Peyer's patch (tissue), 4 donors: ENCODE data around the gene PAK6.

ENCODE experiments used
- POLR2A ChIP-seq, 2 donors: fragments of 450-650 bp; IDR thresholded peaks; one replicate each; pipeline ENCODE4 v1.5.1; 2017; ENCODE audit warnings: antibody characterized with exemption in 2 of 2, mild to moderate bottlenecking in 2 of 2, moderate library complexity in 2 of 2
- TF ChIP-seq, protein P1 (sequence below), 6 experiments: fragments of 450-650 bp in 4 of 6; fragments of 200-600 bp in 2 of 6; sonication (generic) in 1 of 6; IDR thresholded peaks; one replicate each; pipeline ENCODE4 v1.5.1; 2017 to 2019; ENCODE audit warnings: antibody characterized with exemption in 6 of 6, mild to moderate bottlenecking in 3 of 6, moderate library complexity in 1 of 6

DNA sequence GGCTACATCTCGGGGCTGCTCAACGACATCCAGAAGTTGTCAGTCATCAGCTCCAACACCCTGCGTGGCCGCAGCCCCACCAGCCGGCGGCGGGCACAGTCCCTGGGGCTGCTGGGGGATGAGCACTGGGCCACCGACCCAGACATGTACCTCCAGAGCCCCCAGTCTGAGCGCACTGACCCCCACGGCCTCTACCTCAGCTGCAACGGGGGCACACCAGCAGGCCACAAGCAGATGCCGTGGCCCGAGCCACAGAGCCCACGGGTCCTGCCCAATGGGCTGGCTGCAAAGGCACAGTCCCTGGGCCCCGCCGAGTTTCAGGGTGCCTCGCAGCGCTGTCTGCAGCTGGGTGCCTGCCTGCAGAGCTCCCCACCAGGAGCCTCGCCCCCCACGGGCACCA, 27.0 kb downstream of the PAK6 start:
- TF ChIP-seq, protein P1, sequence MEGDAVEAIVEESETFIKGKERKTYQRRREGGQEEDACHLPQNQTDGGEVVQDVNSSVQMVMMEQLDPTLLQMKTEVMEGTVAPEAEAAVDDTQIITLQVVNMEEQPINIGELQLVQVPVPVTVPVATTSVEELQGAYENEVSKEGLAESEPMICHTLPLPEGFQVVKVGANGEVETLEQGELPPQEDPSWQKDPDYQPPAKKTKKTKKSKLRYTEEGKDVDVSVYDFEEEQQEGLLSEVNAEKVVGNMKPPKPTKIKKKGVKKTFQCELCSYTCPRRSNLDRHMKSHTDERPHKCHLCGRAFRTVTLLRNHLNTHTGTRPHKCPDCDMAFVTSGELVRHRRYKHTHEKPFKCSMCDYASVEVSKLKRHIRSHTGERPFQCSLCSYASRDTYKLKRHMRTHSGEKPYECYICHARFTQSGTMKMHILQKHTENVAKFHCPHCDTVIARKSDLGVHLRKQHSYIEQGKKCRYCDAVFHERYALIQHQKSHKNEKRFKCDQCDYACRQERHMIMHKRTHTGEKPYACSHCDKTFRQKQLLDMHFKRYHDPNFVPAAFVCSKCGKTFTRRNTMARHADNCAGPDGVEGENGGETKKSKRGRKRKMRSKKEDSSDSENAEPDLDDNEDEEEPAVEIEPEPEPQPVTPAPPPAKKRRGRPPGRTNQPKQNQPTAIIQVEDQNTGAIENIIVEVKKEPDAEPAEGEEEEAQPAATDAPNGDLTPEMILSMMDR (IDR thresholded peaks at IDR 0.05): no peak
- TF ChIP-seq POLR2A (IDR thresholded peaks at IDR 0.05): no peak
